HG02642 (cell line): ENCODE results near the gene UGP2.
"Not testable (repeated sequence)": the region's sequence is repeated elsewhere in the genome, so short reads cannot be mapped to it uniquely, and the experiment has no call there.

Experiments
- ATAC-seq: cut with Tn5 transposase; IDR thresholded peaks from one replicate; pipeline ENCODE4 v1.9.1; 2021; ENCODE audit warnings: mild to moderate bottlenecking; ENCODE audit not compliant: unreplicated experiment, poor library complexity

UGP2 gene

GRCh38 chr2:63841254-63842022, at the start of gene UGP2:
Gene UGP2 (plus strand): TSS chr2:63841896. CDS start chr2:63842186, 290 bp downstream.
- peak; percentile 60 for ATAC-seq

- ATAC-seq = no peak
These were observed 49.2 kb upstream of the UGP2 start for GRCh38 chr2:63792530-63792929.

- no peak for ATAC-seq
These were observed 45.3 kb upstream of the UGP2 start for GRCh38 chr2:63796366-63796765.

GRCh38 chr2:63796796-63797195, 44.9 kb upstream of the UGP2 start:
- no peak for ATAC-seq

GRCh38 chr2:63801455-63801854, 40.2 kb upstream of the UGP2 start:
- no peak for ATAC-seq

- ATAC-seq = no peak
These were observed 36.3 kb upstream of the UGP2 start for GRCh38 chr2:63805412-63805811.

GRCh38 chr2:63808036-63808435, 33.7 kb upstream of the UGP2 start:
- not testable (repeated sequence) for ATAC-seq

- ATAC-seq = not testable (repeated sequence)
These were observed 32.8 kb upstream of the UGP2 start for GRCh38 chr2:63808911-63809310.

GRCh38 chr2:63811063-63811462, 30.6 kb upstream of the UGP2 start:
- no peak for ATAC-seq

GRCh38 chr2:63811870-63812269, 29.8 kb upstream of the UGP2 start:
- ATAC-seq = not testable (repeated sequence)

- no peak for ATAC-seq
These were observed 27.6 kb upstream of the UGP2 start for GRCh38 chr2:63814114-63814513.

GRCh38 chr2:63817382-63817781, 24.3 kb upstream of the UGP2 start:
- ATAC-seq = no peak

- no peak for ATAC-seq
These were observed 23.4 kb upstream of the UGP2 start for GRCh38 chr2:63818271-63818670.

- ATAC-seq = no peak
These were observed 22.4 kb upstream of the UGP2 start for GRCh38 chr2:63819256-63819655.

GRCh38 chr2:63819765-63820717, 21.7 kb upstream of the UGP2 start:
- ATAC-seq = no peak

- ATAC-seq = no peak
These were observed 20.7 kb upstream of the UGP2 start for GRCh38 chr2:63820969-63821368.

- ATAC-seq = no peak
These were observed 20.3 kb upstream of the UGP2 start for GRCh38 chr2:63821396-63821795.

- ATAC-seq = no peak
These were observed 19.2 kb upstream of the UGP2 start for GRCh38 chr2:63822478-63822877.

- ATAC-seq = no peak
These were observed 13.9 kb upstream of the UGP2 start for GRCh38 chr2:63827749-63828148.

- ATAC-seq = no peak
These were observed 10.5 kb upstream of the UGP2 start for GRCh38 chr2:63831176-63831575.

- ATAC-seq = no peak
These were observed 7.3 kb upstream of the UGP2 start for GRCh38 chr2:63834401-63834800.
